PC-3 (cell line): ENCODE data around the gene SH3TC1.

Experiments used
- EZH2 ChIP-seq: fragments of 300-600 bp; sonication (generic); IDR thresholded peaks from one replicate; pipeline ENCODE4 v1.6.1; 2017; ENCODE audit warnings: antibody characterized with exemption, mild to moderate bottlenecking, low read length; ENCODE audit not compliant: unreplicated experiment
- TF ChIP-seq, protein P1 (sequence below): fragments of 300-600 bp; sonication (generic); conservative IDR thresholded peaks from 2 replicates; pipeline ENCODE4 v1.5.1; 2017; ENCODE audit warnings: antibody characterized with exemption, low read depth, mild to moderate bottlenecking, low read length

DNA sequence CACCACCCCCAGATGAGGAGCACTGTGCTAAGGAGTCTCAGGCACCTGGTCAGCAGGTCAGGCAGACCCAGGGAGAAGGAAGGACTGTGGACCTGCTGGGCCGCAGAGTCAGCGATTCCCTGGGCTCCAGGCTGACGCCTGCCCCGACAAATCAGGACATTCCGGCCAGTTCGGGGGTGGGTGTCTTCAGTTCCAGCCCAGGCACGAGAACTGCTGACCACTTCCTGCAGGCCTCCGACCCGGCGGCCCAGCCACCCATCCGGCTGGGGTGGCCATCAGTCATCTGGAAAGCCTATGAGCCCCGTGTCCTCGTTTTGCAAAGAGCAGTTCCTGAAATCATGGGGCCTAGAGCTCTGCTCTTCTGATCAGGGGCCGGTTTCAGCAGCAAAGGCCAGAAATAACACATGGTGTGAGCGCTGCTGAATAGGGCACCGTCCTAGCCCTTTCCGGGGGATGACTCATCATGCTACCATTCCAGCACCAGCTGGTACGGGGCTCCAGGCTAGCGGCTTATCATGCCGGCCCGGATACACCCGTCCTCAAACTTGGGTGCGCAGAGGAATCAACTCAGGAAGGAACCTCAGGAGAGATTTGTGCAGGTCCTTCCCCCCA, 7.8 kb upstream of the SH3TC1 start:
- TF ChIP-seq, protein P1, sequence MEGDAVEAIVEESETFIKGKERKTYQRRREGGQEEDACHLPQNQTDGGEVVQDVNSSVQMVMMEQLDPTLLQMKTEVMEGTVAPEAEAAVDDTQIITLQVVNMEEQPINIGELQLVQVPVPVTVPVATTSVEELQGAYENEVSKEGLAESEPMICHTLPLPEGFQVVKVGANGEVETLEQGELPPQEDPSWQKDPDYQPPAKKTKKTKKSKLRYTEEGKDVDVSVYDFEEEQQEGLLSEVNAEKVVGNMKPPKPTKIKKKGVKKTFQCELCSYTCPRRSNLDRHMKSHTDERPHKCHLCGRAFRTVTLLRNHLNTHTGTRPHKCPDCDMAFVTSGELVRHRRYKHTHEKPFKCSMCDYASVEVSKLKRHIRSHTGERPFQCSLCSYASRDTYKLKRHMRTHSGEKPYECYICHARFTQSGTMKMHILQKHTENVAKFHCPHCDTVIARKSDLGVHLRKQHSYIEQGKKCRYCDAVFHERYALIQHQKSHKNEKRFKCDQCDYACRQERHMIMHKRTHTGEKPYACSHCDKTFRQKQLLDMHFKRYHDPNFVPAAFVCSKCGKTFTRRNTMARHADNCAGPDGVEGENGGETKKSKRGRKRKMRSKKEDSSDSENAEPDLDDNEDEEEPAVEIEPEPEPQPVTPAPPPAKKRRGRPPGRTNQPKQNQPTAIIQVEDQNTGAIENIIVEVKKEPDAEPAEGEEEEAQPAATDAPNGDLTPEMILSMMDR = no peak
- no peak for TF ChIP-seq EZH2
